ENCODE measurements around the gene SPAG6.
A peak's percentile ranks its signal among the peaks of the same experiment; 100 is the strongest.

Gene SPAG6

DNA sequence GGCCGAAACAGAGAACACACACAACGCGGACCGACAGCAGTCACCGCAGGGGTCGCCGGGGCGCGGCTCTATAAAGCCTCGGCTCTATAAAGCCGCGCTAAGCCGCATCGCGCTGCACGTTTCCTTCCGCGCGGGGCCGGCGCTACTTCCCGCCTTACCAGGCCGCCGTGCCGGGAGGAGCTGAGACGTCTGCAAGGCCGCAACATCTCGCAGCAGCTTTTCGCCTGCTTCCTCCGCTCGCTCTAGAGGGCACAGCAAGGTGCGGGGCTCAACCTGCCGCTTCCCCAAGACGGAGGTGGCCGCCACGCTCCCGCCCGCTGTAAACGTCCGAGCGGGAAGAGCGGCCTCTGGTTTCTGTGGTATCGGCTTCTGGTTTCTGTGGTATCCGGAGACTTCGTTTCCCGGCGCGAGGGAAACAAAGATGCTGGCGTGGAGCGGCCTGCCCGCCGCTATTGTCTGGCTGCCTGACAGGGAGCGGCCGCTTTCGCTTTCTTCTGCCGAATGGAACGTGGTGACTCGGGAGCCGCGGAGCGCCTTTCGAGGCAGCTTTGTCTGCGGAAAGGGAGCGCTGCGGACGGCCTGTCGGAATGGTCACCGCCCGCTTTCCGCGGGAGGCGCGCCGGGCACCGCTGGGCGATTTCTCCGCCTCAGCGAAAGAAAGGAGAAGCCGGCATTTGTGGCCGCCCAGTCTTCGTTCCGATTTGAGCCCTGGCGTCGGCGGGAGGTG, 91.8 kb downstream of the SPAG6 start (continued):
- TF ChIP-seq ZNF555 (tag by site-specific recombination; conservative IDR thresholded peaks at IDR 0.05): no peak
- TF ChIP-seq ZNF670 (tag by site-specific recombination; IDR thresholded peaks at IDR 0.05; ENCODE audit: low read depth): no peak
- TF ChIP-seq ZNF747 (tag by site-specific recombination; IDR thresholded peaks at IDR 0.05): no peak
- TF ChIP-seq MZF1 (tag by site-specific recombination; IDR thresholded peaks at IDR 0.05; ENCODE audit: borderline replicate concordance): no peak
- TF ChIP-seq ZNF830 (tag by site-specific recombination; IDR thresholded peaks at IDR 0.05; ENCODE audit: low read depth): no peak
- TF ChIP-seq ZNF624 (tag by site-specific recombination; IDR thresholded peaks at IDR 0.05): no peak
- no peak for TF ChIP-seq ZNF140 (tag by site-specific recombination; IDR thresholded peaks at IDR 0.05)
- TF ChIP-seq, protein P1, sequence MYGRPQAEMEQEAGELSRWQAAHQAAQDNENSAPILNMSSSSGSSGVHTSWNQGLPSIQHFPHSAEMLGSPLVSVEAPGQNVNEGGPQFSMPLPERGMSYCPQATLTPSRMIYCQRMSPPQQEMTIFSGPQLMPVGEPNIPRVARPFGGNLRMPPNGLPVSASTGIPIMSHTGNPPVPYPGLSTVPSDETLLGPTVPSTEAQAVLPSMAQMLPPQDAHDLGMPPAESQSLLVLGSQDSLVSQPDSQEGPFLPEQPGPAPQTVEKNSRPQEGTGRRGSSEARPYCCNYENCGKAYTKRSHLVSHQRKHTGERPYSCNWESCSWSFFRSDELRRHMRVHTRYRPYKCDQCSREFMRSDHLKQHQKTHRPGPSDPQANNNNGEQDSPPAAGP (tag by site-specific recombination; IDR thresholded peaks at IDR 0.05): no peak
- TF ChIP-seq ZNF701 (tag by site-specific recombination; IDR thresholded peaks at IDR 0.05): no peak
- no peak for TF ChIP-seq ZNF621 (tag by site-specific recombination; IDR thresholded peaks at IDR 0.05)
- no peak for TF ChIP-seq GFI1B (tag by site-specific recombination; IDR thresholded peaks at IDR 0.05)
- TF ChIP-seq, protein P2, sequence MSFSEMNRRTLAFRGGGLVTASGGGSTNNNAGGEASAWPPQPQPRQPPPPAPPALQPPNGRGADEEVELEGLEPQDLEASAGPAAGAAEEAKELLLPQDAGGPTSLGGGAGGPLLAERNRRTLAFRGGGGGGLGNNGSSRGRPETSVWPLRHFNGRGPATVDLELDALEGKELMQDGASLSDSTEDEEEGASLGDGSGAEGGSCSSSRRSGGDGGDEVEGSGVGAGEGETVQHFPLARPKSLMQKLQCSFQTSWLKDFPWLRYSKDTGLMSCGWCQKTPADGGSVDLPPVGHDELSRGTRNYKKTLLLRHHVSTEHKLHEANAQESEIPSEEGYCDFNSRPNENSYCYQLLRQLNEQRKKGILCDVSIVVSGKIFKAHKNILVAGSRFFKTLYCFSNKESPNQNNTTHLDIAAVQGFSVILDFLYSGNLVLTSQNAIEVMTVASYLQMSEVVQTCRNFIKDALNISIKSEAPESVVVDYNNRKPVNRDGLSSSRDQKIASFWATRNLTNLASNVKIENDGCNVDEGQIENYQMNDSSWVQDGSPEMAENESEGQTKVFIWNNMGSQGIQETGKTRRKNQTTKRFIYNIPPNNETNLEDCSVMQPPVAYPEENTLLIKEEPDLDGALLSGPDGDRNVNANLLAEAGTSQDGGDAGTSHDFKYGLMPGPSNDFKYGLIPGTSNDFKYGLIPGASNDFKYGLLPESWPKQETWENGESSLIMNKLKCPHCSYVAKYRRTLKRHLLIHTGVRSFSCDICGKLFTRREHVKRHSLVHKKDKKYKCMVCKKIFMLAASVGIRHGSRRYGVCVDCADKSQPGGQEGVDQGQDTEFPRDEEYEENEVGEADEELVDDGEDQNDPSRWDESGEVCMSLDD (tag by site-specific recombination; IDR thresholded peaks at IDR 0.05): no peak
- TF ChIP-seq, protein P3, sequence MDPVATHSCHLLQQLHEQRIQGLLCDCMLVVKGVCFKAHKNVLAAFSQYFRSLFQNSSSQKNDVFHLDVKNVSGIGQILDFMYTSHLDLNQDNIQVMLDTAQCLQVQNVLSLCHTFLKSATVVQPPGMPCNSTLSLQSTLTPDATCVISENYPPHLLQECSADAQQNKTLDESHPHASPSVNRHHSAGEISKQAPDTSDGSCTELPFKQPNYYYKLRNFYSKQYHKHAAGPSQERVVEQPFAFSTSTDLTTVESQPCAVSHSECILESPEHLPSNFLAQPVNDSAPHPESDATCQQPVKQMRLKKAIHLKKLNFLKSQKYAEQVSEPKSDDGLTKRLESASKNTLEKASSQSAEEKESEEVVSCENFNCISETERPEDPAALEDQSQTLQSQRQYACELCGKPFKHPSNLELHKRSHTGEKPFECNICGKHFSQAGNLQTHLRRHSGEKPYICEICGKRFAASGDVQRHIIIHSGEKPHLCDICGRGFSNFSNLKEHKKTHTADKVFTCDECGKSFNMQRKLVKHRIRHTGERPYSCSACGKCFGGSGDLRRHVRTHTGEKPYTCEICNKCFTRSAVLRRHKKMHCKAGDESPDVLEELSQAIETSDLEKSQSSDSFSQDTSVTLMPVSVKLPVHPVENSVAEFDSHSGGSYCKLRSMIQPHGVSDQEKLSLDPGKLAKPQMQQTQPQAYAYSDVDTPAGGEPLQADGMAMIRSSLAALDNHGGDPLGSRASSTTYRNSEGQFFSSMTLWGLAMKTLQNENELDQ (tag by site-specific recombination; IDR thresholded peaks at IDR 0.05; ENCODE audit: low read depth): no peak
- TF ChIP-seq, protein P4, sequence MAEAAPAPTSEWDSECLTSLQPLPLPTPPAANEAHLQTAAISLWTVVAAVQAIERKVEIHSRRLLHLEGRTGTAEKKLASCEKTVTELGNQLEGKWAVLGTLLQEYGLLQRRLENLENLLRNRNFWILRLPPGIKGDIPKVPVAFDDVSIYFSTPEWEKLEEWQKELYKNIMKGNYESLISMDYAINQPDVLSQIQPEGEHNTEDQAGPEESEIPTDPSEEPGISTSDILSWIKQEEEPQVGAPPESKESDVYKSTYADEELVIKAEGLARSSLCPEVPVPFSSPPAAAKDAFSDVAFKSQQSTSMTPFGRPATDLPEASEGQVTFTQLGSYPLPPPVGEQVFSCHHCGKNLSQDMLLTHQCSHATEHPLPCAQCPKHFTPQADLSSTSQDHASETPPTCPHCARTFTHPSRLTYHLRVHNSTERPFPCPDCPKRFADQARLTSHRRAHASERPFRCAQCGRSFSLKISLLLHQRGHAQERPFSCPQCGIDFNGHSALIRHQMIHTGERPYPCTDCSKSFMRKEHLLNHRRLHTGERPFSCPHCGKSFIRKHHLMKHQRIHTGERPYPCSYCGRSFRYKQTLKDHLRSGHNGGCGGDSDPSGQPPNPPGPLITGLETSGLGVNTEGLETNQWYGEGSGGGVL (tag by site-specific recombination; IDR thresholded peaks at IDR 0.05): no peak
- TF ChIP-seq ZBTB8A (tag by site-specific recombination; IDR thresholded peaks at IDR 0.05): peak; percentile 84
- no peak for TF ChIP-seq ZNF843 (tag by site-specific recombination; IDR thresholded peaks at IDR 0.05)
- TF ChIP-seq REPIN1 (tag by site-specific recombination; IDR thresholded peaks at IDR 0.05; ENCODE audit: low read depth): no peak
- TF ChIP-seq, protein P5, sequence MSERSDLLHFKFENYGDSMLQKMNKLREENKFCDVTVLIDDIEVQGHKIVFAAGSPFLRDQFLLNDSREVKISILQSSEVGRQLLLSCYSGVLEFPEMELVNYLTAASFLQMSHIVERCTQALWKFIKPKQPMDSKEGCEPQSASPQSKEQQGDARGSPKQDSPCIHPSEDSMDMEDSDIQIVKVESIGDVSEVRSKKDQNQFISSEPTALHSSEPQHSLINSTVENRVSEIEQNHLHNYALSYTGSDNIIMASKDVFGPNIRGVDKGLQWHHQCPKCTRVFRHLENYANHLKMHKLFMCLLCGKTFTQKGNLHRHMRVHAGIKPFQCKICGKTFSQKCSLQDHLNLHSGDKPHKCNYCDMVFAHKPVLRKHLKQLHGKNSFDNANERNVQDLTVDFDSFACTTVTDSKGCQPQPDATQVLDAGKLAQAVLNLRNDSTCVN (tag by site-specific recombination; optimal IDR thresholded peaks at IDR 0.05): peak; percentile 60

Measured in HEK293 (cell line).